ENCODE data around the gene PRRT2. TPM values are rescaled to one million over a fixed set of nuclear protein-coding genes. Genes with fewer than 3 reads are reported as not detected.

Gene PRRT2
- total and polyA plus RNA-seq, 2 experiments from 2014 or later: 13.3 to 16.6 TPM

GRCh38 chr16:29830774-29831173 lies 18.8 kb downstream of the PRRT2 start:
- no peak overlapping the region for H3K4me3 ChIP-seq
- no peaks in the 10 kb centered on the region for H3K27me3 ChIP-seq (ENCODE audit: insufficient read depth)
- no peaks in the 10 kb centered on the region; the same call in 1 of the 2 replicates for H3F3A ChIP-seq (replicated peaks; ENCODE audit: low read depth)
- ATAC-seq (no peak), DNase-seq (ENCODE audit: low spot score) (no peak)
- H3K79me2 ChIP-seq (replicated peaks; ENCODE audit: insufficient read depth): no peaks in the 10 kb centered on the region
- Mint-ChIP-seq H3K36me3 (ENCODE audit: low read depth) (no peaks in the 10 kb centered on the region), H3K4me3 (no peak overlapping the region; the same call in 2 of the 3 replicates), H3K4me1 (peaks cover 3% of the 10 kb centered on the region), H3K27me3 (ENCODE audit: insufficient read depth, low read depth, poor library complexity) (peaks cover 2% of the 10 kb centered on the region), H3K9me3 (no peaks in the 10 kb centered on the region), H3K27ac (no peak overlapping the region)
- H3K9me2 ChIP-seq (ENCODE audit: insufficient read depth): no peaks in the 10 kb centered on the region
- no peaks in the 10 kb centered on the region; the same call in 1 of the 2 replicates for H3K4me1 ChIP-seq (ENCODE audit: insufficient read depth)
- TF ChIP-seq ZNF462 (CRISPR knock-in tag; IDR thresholded peaks at IDR 0.05) (no peak), EZH2phosphoT487 (IDR thresholded peaks at IDR 0.05; ENCODE audit: unreplicated experiment) (no peak), ZNF331 (CRISPR knock-in tag; IDR thresholded peaks at IDR 0.05; ENCODE audit: low read depth) (no peak), POLR2AphosphoS5 (IDR thresholded peaks at IDR 0.05; ENCODE audit: low read depth) (no peak), NANOG (IDR thresholded peaks at IDR 0.05; ENCODE audit: borderline replicate concordance) (no peak), ETS1 (IDR thresholded peaks at IDR 0.05) (no peak), STAT1 (IDR thresholded peaks at IDR 0.05; ENCODE audit: unreplicated experiment) (no peak), ZNF114 (CRISPR knock-in tag; IDR thresholded peaks at IDR 0.05) (no peak), REST (IDR thresholded peaks at IDR 0.05; ENCODE audit: unreplicated experiment) (no peak), CTCF (conservative IDR thresholded peaks at IDR 0.05; ENCODE audit: low read depth in 2 of 2) (no peak), JUNB (IDR thresholded peaks at IDR 0.05; ENCODE audit: unreplicated experiment) (no peak), CREB1 (CRISPR knock-in tag; IDR thresholded peaks at IDR 0.05; ENCODE audit: low read depth) (no peak), EZH2 (IDR thresholded peaks at IDR 0.05; ENCODE audit: low read depth, unreplicated experiment) (no peak)
- H2AFZ ChIP-seq: no peak overlapping the region
- H3K4me2 ChIP-seq: no peak overlapping the region
- no peaks in the 10 kb centered on the region for H3K36me3 ChIP-seq (ENCODE audit: insufficient read depth)
- H3K27ac ChIP-seq (ENCODE audit: low read depth): no peak overlapping the region
- H4K20me1 ChIP-seq (replicated peaks; ENCODE audit: insufficient read depth): no peaks in the 10 kb centered on the region

Data from GM23338 (cell line).